ENCODE measurements around the gene TICAM2. TPM values are rescaled to one million over a fixed set of nuclear protein-coding genes. Genes with fewer than 3 reads are reported as not detected.

Gene TICAM2
- polyA plus RNA-seq, 1 donor (not counting 4 experiments of a cell fraction or from before 2014, with no cell fraction given) = not detected

DNA sequence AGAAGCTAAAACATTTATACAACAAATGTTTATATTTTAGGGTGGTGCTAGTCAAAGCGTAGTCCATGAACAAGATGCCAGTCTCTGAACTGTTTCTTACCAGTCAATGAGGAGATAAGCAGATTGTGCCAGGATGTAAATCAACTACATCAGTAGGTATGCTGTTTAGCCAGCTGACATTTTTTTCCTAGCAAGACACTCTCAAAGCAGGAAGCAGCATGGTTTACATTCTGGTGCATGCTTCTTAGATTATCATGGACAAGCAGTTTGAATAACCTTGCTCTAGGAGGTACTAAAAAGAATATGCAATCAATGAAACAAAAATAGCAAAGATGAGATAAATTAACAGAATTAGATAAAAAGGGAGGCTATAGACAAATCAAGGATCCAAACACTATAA lies 17.0 kb downstream of the TICAM2 start:
- Histone ChIP-seq H2AFZ (ENCODE audit: control insufficient read depth, low read length) (peak overlapping the region; percentile 7), H3K36me3 (ENCODE audit: control insufficient read depth in 2 of 2, extremely low read depth in 1 of 2, insufficient read depth in 2 of 2, low read length in 2 of 2) (no peaks in the 10 kb centered on the region), H3K27me3 (ENCODE audit: control insufficient read depth, extremely low read depth, insufficient read depth, low read length) (no peaks in the 10 kb centered on the region), H3K79me2 (ENCODE audit: control insufficient read depth, insufficient read depth, low read length) (no peaks in the 10 kb centered on the region), H3K4me1 (ENCODE audit: control insufficient read depth, extremely low read depth, insufficient read depth, low read length) (peaks cover 18% of the 10 kb centered on the region), H3K4me3 (ENCODE audit: control insufficient read depth in 2 of 3, extremely low read depth in 1 of 3, insufficient read depth in 2 of 3, low read depth in 1 of 3, low read length in 3 of 3) (peak overlapping the region in 1 of 3 experiments; percentile 19), H3K9ac (ENCODE audit: control insufficient read depth, extremely low read depth, insufficient read depth, low read length) (no peak overlapping the region), H3K4me2 (ENCODE audit: control insufficient read depth, extremely low read depth, insufficient read depth, low read depth, low read length) (peak overlapping the region; percentile 29), H3K9me1 (ENCODE audit: control insufficient read depth, extremely low read depth, insufficient read depth, low read length) (no peaks in the 10 kb centered on the region), H4K20me1 (ENCODE audit: control insufficient read depth, extremely low read depth, insufficient read depth, low read length) (no peaks in the 10 kb centered on the region), H3K9me3 (ENCODE audit: control insufficient read depth, low read depth, low read length) (no peaks in the 10 kb centered on the region), H3K27ac (ENCODE audit: control insufficient read depth, insufficient read depth, low read length) (no peak overlapping the region)
- DNase-seq (ENCODE audit: low read depth, low spot score) = no peak
- TF ChIP-seq EZH2 (IDR thresholded peaks at IDR 0.05; ENCODE audit: low read length) = no peak
- TF ChIP-seq, protein P1, sequence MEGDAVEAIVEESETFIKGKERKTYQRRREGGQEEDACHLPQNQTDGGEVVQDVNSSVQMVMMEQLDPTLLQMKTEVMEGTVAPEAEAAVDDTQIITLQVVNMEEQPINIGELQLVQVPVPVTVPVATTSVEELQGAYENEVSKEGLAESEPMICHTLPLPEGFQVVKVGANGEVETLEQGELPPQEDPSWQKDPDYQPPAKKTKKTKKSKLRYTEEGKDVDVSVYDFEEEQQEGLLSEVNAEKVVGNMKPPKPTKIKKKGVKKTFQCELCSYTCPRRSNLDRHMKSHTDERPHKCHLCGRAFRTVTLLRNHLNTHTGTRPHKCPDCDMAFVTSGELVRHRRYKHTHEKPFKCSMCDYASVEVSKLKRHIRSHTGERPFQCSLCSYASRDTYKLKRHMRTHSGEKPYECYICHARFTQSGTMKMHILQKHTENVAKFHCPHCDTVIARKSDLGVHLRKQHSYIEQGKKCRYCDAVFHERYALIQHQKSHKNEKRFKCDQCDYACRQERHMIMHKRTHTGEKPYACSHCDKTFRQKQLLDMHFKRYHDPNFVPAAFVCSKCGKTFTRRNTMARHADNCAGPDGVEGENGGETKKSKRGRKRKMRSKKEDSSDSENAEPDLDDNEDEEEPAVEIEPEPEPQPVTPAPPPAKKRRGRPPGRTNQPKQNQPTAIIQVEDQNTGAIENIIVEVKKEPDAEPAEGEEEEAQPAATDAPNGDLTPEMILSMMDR (optimal IDR thresholded peaks at IDR 0.05 in 1 of 3, IDR thresholded peaks at IDR 0.05 in 1 of 3, conservative IDR thresholded peaks at IDR 0.05 in 1 of 3; ENCODE audit: extremely low read depth in 1 of 3, insufficient read depth in 2 of 3, low read length in 3 of 3) = no peak
- FAIRE-seq = no peak
- dilution Hi-C loops (cut with MboI; ENCODE audit: extremely low pct_ligation_motif_present, low sequenced_read_pairs) = no loop called here

DNA sequence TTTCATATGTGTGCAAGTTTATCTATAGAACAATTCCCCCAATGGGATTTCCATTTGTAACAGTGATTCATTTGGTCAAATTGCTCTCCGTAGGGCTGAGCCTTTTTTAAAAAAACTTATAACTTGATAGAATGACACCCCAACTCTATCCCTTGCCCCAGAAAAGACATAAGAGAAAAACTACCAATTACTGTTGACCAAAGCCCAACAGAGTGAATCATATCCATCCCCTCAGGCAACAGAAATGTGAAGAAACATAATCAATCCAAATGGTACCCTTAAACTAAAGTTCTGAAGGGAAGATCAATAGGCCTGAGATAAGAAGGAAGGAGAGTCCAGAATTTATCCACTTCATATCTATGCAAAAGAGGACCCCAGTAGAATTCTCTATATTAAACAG lies 17.8 kb downstream of the TICAM2 start:
- H3K9me1 ChIP-seq (ENCODE audit: control insufficient read depth, extremely low read depth, insufficient read depth, low read length) = no peaks in the 10 kb centered on the region
- no peaks in the 10 kb centered on the region for H3K9me3 ChIP-seq (ENCODE audit: control insufficient read depth, low read depth, low read length)
- no peak for TF ChIP-seq EZH2 (IDR thresholded peaks at IDR 0.05; ENCODE audit: low read length)
- TF ChIP-seq, protein P1 (optimal IDR thresholded peaks at IDR 0.05 in 1 of 3, IDR thresholded peaks at IDR 0.05 in 1 of 3, conservative IDR thresholded peaks at IDR 0.05 in 1 of 3; ENCODE audit: extremely low read depth in 1 of 3, insufficient read depth in 2 of 3, low read length in 3 of 3) = no peak
- no peaks in the 10 kb centered on the region for H3K79me2 ChIP-seq (ENCODE audit: control insufficient read depth, insufficient read depth, low read length)
- dilution Hi-C loops (cut with MboI; ENCODE audit: extremely low pct_ligation_motif_present, low sequenced_read_pairs) = no loop called here
- DNase-seq (ENCODE audit: low read depth, low spot score) (no peak), FAIRE-seq (no peak)
- no peaks in the 10 kb centered on the region for H4K20me1 ChIP-seq (ENCODE audit: control insufficient read depth, extremely low read depth, insufficient read depth, low read length)
- H3K27ac ChIP-seq (ENCODE audit: control insufficient read depth, insufficient read depth, low read length) = no peak overlapping the region
- H3K9ac ChIP-seq (ENCODE audit: control insufficient read depth, extremely low read depth, insufficient read depth, low read length) = no peak overlapping the region
- no peak overlapping the region for H3K4me2 ChIP-seq (ENCODE audit: control insufficient read depth, extremely low read depth, insufficient read depth, low read depth, low read length)
- no peak overlapping the region for H3K4me3 ChIP-seq (ENCODE audit: control insufficient read depth in 2 of 3, extremely low read depth in 1 of 3, insufficient read depth in 2 of 3, low read depth in 1 of 3, low read length in 3 of 3)
- no peak overlapping the region for H2AFZ ChIP-seq (ENCODE audit: control insufficient read depth, low read length)
- peaks cover 18% of the 10 kb centered on the region for H3K4me1 ChIP-seq (ENCODE audit: control insufficient read depth, extremely low read depth, insufficient read depth, low read length)
- H3K36me3 ChIP-seq (ENCODE audit: control insufficient read depth in 2 of 2, extremely low read depth in 1 of 2, insufficient read depth in 2 of 2, low read length in 2 of 2) = no peaks in the 10 kb centered on the region
- H3K27me3 ChIP-seq (ENCODE audit: control insufficient read depth, extremely low read depth, insufficient read depth, low read length) = no peaks in the 10 kb centered on the region

Data from keratinocyte (primary cell).